GM12874 (cell line): ENCODE data around the gene FBXL7.

Experiments
- TF ChIP-seq, protein P1 (sequence below): IDR thresholded peaks from 2 replicates; pipeline ENCODE4 v1.5.1; 2011; ENCODE audit warnings: low read depth, mild to moderate bottlenecking, control low read depth, low read length, moderate library complexity; ENCODE audit not compliant: insufficient read depth

FBXL7 gene

DNA sequence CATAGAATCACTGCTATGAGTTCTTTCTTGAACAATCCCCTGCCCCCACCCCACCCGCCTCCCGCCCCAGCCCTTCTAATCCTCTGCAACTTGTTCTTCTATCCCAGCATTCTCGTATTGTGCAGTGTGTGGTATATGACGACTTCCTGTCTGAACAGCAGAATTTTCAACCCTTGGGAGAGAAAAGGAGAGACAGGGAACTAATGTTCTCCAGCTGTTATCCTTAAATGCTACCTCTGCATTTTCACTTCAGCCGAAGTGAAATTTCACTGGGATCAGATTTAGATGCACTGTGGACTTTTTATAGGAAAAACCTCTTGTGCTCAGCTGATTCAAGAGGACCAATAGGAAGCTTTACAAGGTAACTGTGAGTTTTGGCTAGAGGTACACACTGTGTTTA lies 2.2 kb downstream of the FBXL7 start:
- TF ChIP-seq, protein P1, sequence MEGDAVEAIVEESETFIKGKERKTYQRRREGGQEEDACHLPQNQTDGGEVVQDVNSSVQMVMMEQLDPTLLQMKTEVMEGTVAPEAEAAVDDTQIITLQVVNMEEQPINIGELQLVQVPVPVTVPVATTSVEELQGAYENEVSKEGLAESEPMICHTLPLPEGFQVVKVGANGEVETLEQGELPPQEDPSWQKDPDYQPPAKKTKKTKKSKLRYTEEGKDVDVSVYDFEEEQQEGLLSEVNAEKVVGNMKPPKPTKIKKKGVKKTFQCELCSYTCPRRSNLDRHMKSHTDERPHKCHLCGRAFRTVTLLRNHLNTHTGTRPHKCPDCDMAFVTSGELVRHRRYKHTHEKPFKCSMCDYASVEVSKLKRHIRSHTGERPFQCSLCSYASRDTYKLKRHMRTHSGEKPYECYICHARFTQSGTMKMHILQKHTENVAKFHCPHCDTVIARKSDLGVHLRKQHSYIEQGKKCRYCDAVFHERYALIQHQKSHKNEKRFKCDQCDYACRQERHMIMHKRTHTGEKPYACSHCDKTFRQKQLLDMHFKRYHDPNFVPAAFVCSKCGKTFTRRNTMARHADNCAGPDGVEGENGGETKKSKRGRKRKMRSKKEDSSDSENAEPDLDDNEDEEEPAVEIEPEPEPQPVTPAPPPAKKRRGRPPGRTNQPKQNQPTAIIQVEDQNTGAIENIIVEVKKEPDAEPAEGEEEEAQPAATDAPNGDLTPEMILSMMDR = no peak

DNA sequence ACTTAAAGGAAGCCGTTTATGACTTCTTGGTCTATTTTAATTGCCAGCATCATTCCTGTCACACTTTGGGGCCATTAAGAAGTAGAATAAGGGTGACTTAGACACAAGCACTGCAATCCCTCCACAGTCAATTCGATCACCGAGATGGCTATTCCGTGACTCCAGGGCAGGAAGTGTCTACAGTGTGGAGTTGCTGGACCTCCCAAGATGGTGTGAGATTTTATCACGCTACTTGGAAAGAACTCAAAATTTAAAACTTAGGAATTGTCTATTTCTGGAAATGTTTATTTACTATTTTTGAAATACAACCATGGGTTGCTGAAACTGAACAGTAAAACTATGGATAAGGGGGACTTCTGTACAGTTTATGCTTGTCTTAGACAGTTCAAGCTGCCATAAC lies 6.2 kb downstream of the FBXL7 start:
- TF ChIP-seq, protein P1 = no peak

DNA sequence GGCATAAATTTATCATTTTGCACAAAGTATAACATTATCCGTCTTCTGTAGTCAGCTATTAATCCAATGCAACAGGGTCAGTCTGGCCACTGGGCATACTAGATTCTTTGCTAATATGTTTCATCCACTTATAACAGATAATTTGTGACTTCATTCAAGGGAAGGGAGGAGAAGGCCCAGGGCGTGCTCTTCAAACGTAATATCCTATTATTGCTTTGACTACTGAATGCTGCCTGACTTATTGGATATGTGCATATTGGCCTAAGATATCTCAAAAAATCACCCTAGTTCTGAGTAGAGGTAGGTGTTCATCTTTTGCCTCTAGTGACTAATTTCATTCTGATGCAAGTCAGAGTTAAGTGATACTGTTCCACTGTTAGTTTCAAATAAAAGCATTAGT lies 6.9 kb downstream of the FBXL7 start:
- TF ChIP-seq, protein P1 = no peak

DNA sequence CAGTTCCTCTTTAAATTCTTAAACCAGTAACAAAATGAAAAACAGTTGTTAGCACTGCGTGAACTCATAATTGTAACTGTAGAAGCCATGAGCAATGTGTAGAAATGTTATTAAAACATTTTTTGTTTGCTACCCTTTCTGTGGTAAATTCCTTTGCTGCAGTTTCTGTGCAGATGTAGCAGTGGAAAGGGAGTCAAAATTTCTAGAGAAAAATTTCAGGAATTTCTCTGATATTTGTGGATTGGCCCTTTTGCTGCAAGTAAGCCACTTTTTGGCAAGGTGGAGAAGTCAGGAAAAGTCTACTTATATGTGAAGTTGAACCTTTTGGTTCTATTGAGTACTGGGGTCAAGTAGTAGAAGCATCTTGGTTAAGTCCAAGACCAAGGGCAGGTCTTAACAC lies 10.1 kb downstream of the FBXL7 start:
- TF ChIP-seq, protein P1 = no peak

DNA sequence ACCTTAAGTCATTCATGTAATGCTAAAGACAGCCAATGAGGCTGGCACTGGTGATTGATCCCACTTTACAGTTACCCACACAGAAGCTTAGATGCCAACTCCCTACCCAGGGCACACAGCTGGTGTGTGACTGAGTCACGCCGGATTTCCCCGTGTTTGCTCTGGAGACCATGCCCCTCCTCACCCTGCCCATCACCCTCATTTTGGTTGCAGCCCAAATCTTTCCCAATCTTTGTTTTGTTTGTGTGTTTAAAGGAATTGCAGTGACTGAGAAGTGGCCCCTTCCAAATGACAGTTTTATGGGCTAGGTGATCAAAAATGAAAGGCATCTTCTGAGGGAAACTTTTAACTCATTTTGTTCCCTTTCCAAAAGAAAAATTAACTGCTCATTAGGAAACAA lies 10.9 kb downstream of the FBXL7 start:
- TF ChIP-seq, protein P1 = no peak

DNA sequence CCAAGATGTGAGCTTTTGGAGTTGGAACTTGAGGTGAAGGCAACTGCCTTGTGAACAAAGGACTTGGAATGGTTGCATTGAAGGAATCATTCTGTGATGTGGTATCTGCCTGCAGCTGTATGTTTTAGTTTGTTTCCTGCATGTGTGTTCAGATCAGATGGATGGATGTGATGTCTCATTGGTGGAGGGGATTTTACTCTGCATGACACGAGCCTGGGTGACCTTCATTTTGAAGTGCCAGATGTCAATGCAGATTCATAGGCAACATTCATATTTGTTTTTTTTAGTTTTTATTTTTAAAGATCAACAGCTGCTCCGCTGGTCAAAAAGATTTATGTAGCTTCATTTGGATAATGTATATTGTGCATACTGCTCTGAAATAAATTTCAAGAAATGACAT lies 13.5 kb downstream of the FBXL7 start:
- TF ChIP-seq, protein P1 = no peak

- TF ChIP-seq, protein P1 = no peak
These were observed 13.9 kb downstream of the FBXL7 start for GRCh38 chr5:15513911-15514310.

- TF ChIP-seq, protein P1 = no peak
These were observed 15.2 kb downstream of the FBXL7 start for GRCh38 chr5:15515229-15515628.
